TTC549 (cell line): ENCODE results near the gene MARVELD1.

Experiments
- FAIRE-seq: peaks from 2 replicates; lab custom pipeline; 2012; peaks lifted over from hg19 to GRCh38; lab: Jason Lieb, UNC

MARVELD1 gene

GRCh38 chr10:97759158-97759887, 45.8 kb downstream of the MARVELD1 start:
- no peak for FAIRE-seq

- FAIRE-seq = no peak
These were observed 46.4 kb downstream of the MARVELD1 start for GRCh38 chr10:97759946-97760345.

- no peak for FAIRE-seq
These were observed 47.1 kb downstream of the MARVELD1 start for GRCh38 chr10:97760461-97761257.

- FAIRE-seq = no peak
These were observed 47.9 kb downstream of the MARVELD1 start for GRCh38 chr10:97761331-97761865.

GRCh38 chr10:97762056-97762455, 48.5 kb downstream of the MARVELD1 start:
- FAIRE-seq = no peak

GRCh38 chr10:97762816-97763215, 49.3 kb downstream of the MARVELD1 start:
- no peak for FAIRE-seq

- no peak for FAIRE-seq
These were observed 49.9 kb downstream of the MARVELD1 start for GRCh38 chr10:97763411-97763810.

- no peak for FAIRE-seq
These were observed 50.4 kb downstream of the MARVELD1 start for GRCh38 chr10:97763947-97764346.

GRCh38 chr10:97764519-97764931, 51.0 kb downstream of the MARVELD1 start:
- no peak for FAIRE-seq

- FAIRE-seq = no peak
These were observed 51.7 kb downstream of the MARVELD1 start for GRCh38 chr10:97765201-97765600.

GRCh38 chr10:97766106-97766810, 52.7 kb downstream of the MARVELD1 start:
- FAIRE-seq = no peak

GRCh38 chr10:97766996-97767924, 53.7 kb downstream of the MARVELD1 start:
- no peak for FAIRE-seq
